Hypothalamus (tissue), 51 donors: ENCODE results near the gene EIF3M.
"Not testable (repeated sequence)": the region's sequence is repeated elsewhere in the genome, so short reads cannot be mapped to it uniquely, and the experiment has no call there.

ENCODE experiments used
- DNase-seq, 51 donors: peaks; one replicate each; lab custom pipeline; 2025; lab: John Stamatoyannopoulos, UW

Gene EIF3M

GRCh38 chr11:32594272-32594671 lies 10.6 kb downstream of the EIF3M start:
- DNase-seq: no peak

GRCh38 chr11:32596114-32596513 lies 12.5 kb downstream of the EIF3M start:
- DNase-seq: not testable (repeated sequence)

- no peak for DNase-seq
Measured at GRCh38 chr11:32597921-32598320, 14.3 kb downstream of the EIF3M start.

- no peak for DNase-seq
Measured at GRCh38 chr11:32602657-32603415, 19.2 kb downstream of the EIF3M start.

GRCh38 chr11:32606220-32606619 lies 22.6 kb downstream of the EIF3M start:
- no peak for DNase-seq

GRCh38 chr11:32608826-32609225 lies 25.2 kb downstream of the EIF3M start:
- DNase-seq: not testable (repeated sequence)

GRCh38 chr11:32610797-32611352 lies 27.2 kb downstream of the EIF3M start:
- no peak for DNase-seq

- no peak for DNase-seq
Measured at GRCh38 chr11:32613500-32614151, 30.0 kb downstream of the EIF3M start.

- DNase-seq: no peak
Measured at GRCh38 chr11:32615422-32615821, 31.8 kb downstream of the EIF3M start.

GRCh38 chr11:32616903-32617302 lies 33.3 kb downstream of the EIF3M start:
- no peak for DNase-seq

- DNase-seq: no peak
Measured at GRCh38 chr11:32630844-32631243, 47.2 kb downstream of the EIF3M start.

- DNase-seq: no peak
Measured at GRCh38 chr11:32635819-32636218, 52.2 kb downstream of the EIF3M start.

- DNase-seq: no peak
Measured at GRCh38 chr11:32641361-32641760, 57.7 kb downstream of the EIF3M start.

GRCh38 chr11:32643526-32643925 lies 59.9 kb downstream of the EIF3M start:
- DNase-seq: no peak
